Measurements from ENCODE around the gene IPO13.

The IPO13 gene

DNA sequence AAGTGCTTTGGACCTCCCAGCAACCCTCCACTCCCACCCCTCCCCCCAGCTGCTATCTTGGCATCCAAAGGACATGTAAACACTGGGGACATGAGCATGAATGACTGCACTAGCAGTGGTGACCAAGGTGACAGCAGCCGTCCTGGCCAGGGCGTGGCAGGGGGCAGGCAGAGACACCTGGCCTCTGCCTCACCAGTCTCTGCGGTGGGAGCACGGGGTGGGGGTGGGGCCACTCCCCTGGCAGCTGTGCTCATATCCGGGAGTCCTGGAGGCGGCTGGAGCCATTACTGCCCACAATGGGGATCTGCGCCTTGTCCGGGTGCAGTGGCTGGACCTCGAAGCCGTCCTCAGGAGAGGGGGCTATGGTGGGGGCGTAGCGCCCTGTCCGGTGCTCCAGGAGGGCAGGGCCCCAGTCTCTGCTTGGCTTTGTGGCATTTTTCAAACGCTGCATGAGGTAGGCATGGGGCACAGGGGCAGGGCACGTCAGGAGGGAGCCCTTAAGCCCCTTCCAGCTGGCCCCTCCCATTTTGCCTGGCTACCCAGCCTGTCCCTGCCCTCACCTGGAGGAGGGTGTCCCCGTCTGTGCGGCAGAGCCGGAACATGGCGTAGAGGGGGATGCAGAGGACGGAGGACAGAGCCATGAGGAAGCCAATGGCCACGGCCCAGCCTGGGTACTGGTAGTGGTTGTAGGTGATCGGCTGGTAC is 50.7 kb downstream of the IPO13 start:
- ATAC-seq = no peak
- TF ChIP-seq, protein P1, sequence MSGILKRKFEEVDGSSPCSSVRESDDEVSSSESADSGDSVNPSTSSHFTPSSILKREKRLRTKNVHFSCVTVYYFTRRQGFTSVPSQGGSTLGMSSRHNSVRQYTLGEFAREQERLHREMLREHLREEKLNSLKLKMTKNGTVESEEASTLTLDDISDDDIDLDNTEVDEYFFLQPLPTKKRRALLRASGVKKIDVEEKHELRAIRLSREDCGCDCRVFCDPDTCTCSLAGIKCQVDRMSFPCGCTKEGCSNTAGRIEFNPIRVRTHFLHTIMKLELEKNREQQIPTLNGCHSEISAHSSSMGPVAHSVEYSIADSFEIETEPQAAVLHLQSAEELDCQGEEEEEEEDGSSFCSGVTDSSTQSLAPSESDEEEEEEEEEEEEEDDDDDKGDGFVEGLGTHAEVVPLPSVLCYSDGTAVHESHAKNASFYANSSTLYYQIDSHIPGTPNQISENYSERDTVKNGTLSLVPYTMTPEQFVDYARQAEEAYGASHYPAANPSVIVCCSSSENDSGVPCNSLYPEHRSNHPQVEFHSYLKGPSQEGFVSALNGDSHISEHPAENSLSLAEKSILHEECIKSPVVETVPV (CRISPR knock-in tag; IDR thresholded peaks at IDR 0.05) = no peak
- no peak for TF ChIP-seq RARB (CRISPR knock-in tag; IDR thresholded peaks at IDR 0.05)
- TF ChIP-seq ARNTL (CRISPR knock-in tag; IDR thresholded peaks at IDR 0.05; ENCODE audit: borderline replicate concordance, low read depth) = no peak
- TF ChIP-seq BACH2 (CRISPR knock-in tag; IDR thresholded peaks at IDR 0.05; ENCODE audit: borderline replicate concordance) = no peak
- TF ChIP-seq ZC3H10 (CRISPR knock-in tag; IDR thresholded peaks at IDR 0.05) = no peak
- TF ChIP-seq PPARA (CRISPR knock-in tag; IDR thresholded peaks at IDR 0.05; ENCODE audit: borderline replicate concordance) = no peak
- TF ChIP-seq ZFP30 (CRISPR knock-in tag; IDR thresholded peaks at IDR 0.05) = no peak
- TF ChIP-seq TCF4 (CRISPR knock-in tag; IDR thresholded peaks at IDR 0.05; ENCODE audit: borderline replicate concordance) = no peak
- no peak for TF ChIP-seq ZNF565 (CRISPR knock-in tag; conservative IDR thresholded peaks at IDR 0.05; ENCODE audit: low read depth)
- TF ChIP-seq ZNF8 (CRISPR knock-in tag; IDR thresholded peaks at IDR 0.05) = no peak
- TF ChIP-seq, protein P2, sequence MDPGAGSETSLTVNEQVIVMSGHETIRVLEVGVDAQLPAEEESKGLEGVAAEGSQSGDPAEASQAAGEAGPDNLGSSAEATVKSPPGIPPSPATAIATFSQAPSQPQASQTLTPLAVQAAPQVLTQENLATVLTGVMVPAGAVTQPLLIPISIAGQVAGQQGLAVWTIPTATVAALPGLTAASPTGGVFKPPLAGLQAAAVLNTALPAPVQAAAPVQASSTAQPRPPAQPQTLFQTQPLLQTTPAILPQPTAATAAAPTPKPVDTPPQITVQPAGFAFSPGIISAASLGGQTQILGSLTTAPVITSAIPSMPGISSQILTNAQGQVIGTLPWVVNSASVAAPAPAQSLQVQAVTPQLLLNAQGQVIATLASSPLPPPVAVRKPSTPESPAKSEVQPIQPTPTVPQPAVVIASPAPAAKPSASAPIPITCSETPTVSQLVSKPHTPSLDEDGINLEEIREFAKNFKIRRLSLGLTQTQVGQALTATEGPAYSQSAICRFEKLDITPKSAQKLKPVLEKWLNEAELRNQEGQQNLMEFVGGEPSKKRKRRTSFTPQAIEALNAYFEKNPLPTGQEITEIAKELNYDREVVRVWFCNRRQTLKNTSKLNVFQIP (CRISPR knock-in tag; IDR thresholded peaks at IDR 0.05; ENCODE audit: borderline replicate concordance, low read depth) = no peak
- TF ChIP-seq, protein P3, sequence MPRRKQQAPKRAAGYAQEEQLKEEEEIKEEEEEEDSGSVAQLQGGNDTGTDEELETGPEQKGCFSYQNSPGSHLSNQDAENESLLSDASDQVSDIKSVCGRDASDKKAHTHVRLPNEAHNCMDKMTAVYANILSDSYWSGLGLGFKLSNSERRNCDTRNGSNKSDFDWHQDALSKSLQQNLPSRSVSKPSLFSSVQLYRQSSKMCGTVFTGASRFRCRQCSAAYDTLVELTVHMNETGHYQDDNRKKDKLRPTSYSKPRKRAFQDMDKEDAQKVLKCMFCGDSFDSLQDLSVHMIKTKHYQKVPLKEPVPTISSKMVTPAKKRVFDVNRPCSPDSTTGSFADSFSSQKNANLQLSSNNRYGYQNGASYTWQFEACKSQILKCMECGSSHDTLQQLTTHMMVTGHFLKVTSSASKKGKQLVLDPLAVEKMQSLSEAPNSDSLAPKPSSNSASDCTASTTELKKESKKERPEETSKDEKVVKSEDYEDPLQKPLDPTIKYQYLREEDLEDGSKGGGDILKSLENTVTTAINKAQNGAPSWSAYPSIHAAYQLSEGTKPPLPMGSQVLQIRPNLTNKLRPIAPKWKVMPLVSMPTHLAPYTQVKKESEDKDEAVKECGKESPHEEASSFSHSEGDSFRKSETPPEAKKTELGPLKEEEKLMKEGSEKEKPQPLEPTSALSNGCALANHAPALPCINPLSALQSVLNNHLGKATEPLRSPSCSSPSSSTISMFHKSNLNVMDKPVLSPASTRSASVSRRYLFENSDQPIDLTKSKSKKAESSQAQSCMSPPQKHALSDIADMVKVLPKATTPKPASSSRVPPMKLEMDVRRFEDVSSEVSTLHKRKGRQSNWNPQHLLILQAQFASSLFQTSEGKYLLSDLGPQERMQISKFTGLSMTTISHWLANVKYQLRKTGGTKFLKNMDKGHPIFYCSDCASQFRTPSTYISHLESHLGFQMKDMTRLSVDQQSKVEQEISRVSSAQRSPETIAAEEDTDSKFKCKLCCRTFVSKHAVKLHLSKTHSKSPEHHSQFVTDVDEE (CRISPR knock-in tag; IDR thresholded peaks at IDR 0.05) = no peak
- no peak for TF ChIP-seq TOX (CRISPR knock-in tag; IDR thresholded peaks at IDR 0.05; ENCODE audit: borderline replicate concordance)
- no peak for TF ChIP-seq ZFP3 (CRISPR knock-in tag; IDR thresholded peaks at IDR 0.05)

DNA sequence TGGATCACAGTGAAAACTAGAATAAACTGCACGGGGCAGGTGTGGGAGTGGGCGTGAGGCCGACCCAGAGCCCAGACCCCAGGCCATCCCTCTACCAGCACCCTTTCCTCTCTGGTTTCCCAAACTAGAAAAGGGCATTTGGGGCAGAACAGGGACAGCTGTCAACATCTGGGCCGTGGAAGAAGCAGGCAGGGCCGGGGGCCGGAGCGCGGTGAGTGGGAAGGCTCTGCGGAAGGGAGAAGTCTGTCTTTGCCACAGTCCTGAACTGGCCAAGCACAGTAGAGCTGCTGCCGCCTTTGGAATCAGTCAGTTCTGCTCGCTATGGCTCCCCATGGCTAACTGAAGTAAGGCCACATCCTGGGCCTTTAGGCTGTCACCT is 51.2 kb downstream of the IPO13 start:
- TF ChIP-seq OSR1 (CRISPR knock-in tag; IDR thresholded peaks at IDR 0.05) (no peak), ARNTL (CRISPR knock-in tag; IDR thresholded peaks at IDR 0.05; ENCODE audit: borderline replicate concordance, low read depth) (no peak), TOX (CRISPR knock-in tag; IDR thresholded peaks at IDR 0.05; ENCODE audit: borderline replicate concordance) (no peak), ZNF565 (CRISPR knock-in tag; conservative IDR thresholded peaks at IDR 0.05; ENCODE audit: low read depth) (no peak), TCF4 (CRISPR knock-in tag; IDR thresholded peaks at IDR 0.05; ENCODE audit: borderline replicate concordance) (no peak), ZFP3 (CRISPR knock-in tag; IDR thresholded peaks at IDR 0.05) (no peak), RARB (CRISPR knock-in tag; IDR thresholded peaks at IDR 0.05) (no peak), PPARA (CRISPR knock-in tag; IDR thresholded peaks at IDR 0.05; ENCODE audit: borderline replicate concordance) (no peak), ZNF8 (CRISPR knock-in tag; IDR thresholded peaks at IDR 0.05) (no peak), ISL1 (CRISPR knock-in tag; IDR thresholded peaks at IDR 0.05) (no peak), ZFP30 (CRISPR knock-in tag; IDR thresholded peaks at IDR 0.05) (no peak), GLIS3 (CRISPR knock-in tag; IDR thresholded peaks at IDR 0.05) (no peak), SNAI2 (CRISPR knock-in tag; IDR thresholded peaks at IDR 0.05) (no peak), ZC3H10 (CRISPR knock-in tag; IDR thresholded peaks at IDR 0.05) (no peak), BACH2 (CRISPR knock-in tag; IDR thresholded peaks at IDR 0.05; ENCODE audit: borderline replicate concordance) (no peak), ESRRG (CRISPR knock-in tag; IDR thresholded peaks at IDR 0.05) (no peak)
- TF ChIP-seq, protein P1 (CRISPR knock-in tag; IDR thresholded peaks at IDR 0.05) = no peak
- TF ChIP-seq, protein P2 (CRISPR knock-in tag; IDR thresholded peaks at IDR 0.05; ENCODE audit: borderline replicate concordance, low read depth) = no peak
- TF ChIP-seq, protein P4, sequence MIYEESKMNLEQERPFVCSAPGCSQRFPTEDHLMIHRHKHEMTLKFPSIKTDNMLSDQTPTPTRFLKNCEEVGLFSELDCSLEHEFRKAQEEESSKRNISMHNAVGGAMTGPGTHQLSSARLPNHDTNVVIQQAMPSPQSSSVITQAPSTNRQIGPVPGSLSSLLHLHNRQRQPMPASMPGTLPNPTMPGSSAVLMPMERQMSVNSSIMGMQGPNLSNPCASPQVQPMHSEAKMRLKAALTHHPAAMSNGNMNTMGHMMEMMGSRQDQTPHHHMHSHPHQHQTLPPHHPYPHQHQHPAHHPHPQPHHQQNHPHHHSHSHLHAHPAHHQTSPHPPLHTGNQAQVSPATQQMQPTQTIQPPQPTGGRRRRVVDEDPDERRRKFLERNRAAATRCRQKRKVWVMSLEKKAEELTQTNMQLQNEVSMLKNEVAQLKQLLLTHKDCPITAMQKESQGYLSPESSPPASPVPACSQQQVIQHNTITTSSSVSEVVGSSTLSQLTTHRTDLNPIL (CRISPR knock-in tag; IDR thresholded peaks at IDR 0.05; ENCODE audit: low read depth) = no peak
- TF ChIP-seq, protein P3 (CRISPR knock-in tag; IDR thresholded peaks at IDR 0.05) = no peak
- no peak for ATAC-seq
